DMS79 treated with DMSO at 0.1 percent for 48 hours (cell line): ENCODE data around the gene HAGHL.

Experiments
- DNase-seq: peaks from one replicate; lab custom pipeline; 2025; lab: John Stamatoyannopoulos, UW

Gene HAGHL

DNA sequence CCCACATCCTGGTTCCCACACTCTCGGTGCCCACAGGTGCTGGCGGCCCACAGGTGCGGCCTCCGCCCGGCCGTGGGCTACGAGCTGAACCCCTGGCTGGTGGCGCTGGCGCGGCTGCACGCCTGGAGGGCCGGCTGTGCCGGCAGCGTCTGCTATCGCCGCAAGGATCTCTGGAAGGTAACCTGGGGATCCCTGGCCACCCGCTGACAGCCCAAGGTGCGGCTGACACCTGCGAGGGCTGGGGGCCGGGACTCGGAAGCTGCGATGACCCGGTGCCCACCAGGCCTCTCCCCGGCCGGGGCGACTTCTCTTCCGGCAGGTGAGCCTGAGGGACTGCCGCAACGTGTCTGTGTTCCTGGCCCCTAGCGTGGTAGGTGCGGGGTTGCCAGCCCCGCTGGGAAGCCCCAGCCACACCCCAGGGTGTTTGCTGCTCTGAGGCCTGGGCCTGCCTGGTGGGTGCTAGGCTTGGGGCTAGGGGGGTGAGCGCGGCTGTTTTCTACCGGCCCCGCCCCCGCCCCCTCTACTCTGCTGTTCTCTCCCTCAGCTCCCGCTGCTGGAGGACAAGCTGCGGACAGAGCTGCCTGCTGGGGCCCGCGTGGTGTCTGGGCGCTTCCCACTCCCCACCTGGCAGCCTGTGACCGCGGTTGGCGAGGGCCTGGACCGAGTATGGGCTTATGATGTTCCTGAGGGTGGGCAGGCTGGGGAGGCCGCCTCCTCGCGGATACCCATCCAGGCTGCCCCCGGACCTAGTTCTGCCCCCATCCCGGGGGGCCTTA, 5.0 kb upstream of the HAGHL start:
- no peak for DNase-seq

DNA sequence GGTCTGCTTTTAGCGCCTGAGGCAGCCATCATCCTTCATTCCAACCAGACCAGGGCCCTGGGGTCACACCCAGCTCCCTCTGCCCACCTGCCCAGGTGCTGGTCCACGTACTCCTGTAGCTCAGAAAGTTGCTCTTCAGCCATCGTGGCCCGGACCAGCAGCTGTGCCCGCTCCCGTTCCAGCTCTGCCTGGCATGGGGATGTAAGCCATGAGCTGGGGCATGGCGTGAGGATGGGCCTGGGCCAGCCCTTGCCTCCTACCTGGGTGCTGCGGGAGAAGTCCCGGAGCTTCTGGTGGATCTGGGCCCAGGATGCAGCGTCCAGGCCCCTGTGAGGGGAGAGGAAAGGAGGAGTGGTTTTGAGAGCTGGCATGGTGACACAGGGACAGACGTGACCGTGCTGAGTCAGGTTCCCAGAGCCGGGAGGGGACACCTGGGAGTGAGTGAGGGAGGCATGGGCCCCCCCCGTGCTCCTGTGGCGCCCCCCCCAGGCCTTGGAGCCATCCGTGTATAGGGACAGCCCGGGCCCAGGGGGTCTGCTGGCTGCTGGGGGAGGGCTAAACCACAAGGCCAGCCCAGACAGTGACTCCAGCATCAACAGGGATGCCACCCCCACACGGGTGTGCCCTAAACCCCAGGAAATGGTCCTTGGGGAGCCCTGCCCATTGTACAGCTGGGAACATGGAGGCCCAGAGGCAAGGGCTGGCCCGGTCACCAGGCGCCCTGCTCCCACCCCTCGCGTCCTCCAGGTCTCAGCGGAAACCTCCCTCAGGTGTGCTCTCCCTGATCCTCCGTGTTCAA, 3.9 kb upstream of the HAGHL start:
- DNase-seq: no peak

DNA sequence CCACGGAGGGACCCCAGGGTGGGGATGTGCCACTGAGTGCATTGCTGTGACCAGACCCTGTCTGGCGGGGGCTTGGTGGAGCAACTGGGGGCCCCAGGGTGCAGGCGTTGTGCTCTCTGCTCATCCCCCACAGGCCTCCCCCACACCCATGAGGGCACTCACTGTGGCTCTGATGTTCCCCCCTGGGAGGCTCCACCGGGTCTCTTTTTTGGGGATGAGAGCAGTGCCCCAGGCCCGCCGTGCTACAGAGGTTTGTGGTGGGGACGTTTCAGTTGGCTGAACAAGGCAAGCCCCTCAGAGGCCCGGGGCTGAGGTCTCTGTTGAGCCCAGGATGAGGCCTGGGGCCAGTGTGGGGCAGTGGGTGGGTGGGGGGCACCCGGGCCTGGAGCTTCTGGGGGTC, 3.2 kb upstream of the HAGHL start:
- no peak for DNase-seq

DNA sequence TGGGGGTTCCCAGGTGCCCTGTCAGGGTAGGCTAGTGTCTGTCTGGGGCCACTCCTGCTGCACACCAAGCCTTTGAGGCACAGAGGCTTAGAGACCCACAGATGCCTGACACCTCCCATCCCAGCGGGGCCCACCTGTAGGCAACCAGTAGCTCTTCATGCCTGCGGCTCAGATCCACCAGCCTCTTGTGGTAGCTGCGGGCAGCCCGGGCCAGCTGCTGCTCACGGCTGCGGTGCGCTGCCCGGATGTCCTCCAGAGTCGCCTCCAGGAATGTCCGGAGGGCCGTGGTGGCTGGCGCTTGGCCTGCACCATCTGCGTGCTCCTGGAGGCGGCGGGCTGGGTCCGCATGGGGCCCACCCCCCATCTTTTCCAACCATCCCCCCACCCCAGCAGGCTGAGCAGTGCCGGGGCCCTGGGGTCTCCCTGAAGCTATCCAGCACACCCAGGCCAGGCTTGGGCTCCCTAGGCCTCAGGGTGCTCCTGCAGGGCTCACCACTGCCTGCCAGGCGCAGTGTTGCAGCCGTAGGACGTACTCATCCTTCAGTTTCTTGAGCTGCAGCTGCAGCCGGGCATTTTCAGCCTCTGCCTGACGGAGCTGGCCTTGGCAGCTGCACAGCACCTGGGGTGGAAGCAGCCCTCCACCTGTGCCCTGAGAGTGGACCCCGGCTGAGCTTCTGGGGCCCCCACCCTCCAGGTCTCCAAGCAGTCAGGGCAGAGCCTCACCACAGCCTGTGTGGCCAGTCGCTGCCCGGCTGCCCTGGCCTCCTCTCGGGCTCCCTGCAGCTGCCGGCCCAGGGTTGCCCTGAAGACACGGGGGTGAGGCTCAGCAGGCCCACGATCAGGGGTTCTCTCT, 2.5 kb upstream of the HAGHL start:
- no peak for DNase-seq

DNA sequence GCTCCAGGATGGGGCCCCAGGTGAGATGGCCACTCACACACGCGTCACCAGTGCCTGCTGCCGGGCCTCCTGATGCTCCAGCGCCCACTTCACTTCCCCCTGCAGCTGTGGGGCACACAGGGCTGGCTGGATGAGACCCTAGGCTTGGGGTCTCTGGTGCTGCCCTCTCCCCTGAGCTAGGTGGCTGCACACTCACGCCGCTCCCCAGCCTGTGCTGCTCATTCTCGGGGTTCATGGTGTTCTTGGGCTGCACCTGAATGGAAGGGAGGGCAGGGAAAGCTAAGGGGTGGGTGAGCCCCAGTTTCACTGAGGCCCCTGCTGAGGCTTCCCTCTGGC, 1.9 kb upstream of the HAGHL start:
- no peak for DNase-seq

DNA sequence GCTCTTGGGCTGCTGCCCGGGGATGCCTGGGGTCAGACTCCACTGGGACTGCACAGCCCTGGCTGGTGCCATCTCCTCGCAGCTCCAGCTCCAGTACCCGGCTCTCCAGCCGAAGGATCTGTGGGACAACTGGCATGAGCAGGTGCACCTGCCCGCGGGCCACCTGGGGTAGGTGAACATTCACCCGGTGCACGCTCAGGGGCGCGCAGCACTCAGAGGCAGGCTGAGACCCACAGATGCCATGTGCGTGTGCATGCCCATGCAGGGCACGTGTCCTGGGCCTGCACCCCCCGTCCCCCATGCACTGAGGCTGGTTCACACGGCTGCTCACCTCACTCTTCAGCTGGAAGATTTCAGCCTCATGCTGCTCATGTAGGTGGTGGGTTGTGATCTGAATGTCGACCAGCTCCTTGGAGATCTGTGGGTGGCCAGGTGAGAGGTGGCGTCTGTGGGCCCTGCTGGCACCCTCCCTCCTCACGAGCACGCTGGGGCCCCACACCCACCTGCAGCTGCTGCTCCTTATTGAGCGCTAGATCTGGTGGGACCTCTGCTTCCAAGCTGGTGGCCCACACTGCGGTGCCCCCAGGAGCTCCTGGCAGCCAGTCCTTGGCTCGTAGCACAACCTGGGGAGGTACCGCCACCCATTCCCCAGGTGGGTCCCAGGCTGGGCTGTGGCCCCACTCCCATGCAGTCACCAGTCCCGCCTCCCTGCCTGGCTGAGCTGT, 1.3 kb upstream of the HAGHL start:
- no peak for DNase-seq

DNA sequence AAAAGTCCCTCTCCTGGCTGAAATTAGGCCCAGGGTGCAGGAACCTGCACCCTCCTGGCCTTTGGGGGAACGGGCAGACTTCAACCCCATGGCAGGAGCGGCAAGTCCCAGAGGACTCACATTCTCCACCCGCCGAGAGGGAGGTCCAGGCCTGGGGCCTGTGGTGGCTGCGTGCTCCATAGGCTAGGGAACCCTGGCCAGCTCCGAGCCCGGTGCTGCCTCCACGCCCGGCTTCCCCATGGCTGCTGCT, 793 bp upstream of the HAGHL start:
- no peak for DNase-seq

DNA sequence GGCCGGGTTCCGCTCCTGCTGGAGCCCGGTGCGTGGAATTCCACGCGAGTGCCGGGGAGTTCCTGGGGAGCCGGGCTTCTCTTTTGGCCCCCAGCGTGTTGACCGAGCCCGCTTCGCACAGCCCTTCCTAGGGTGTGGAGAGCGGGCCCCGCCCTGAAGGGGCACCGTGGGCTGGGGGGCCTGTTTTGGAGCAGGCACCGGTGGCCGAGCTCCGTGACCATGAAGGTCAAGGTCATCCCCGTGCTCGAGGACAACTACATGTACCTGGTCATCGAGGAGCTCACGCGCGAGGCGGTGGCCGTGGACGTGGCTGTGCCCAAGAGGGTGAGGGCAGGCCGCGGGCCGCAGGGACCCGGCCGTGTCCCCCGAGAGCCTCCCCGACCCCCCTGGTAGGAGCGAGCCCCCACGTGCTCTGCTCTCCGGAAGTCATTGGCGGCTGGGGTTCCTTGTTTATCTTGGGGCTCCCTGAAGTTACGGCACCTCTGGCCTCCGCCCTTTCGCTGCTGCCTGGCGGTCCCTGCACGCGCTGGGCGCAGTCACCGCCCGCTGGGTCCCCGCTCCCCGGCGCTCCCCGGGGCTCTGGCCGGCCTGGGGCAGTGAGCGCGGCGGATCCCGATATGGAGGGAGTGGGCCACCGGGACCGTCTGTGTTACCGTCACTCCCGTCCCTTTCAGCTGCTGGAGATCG, 528 bp downstream of the HAGHL start:
- DNase-seq: no peak

DNA sequence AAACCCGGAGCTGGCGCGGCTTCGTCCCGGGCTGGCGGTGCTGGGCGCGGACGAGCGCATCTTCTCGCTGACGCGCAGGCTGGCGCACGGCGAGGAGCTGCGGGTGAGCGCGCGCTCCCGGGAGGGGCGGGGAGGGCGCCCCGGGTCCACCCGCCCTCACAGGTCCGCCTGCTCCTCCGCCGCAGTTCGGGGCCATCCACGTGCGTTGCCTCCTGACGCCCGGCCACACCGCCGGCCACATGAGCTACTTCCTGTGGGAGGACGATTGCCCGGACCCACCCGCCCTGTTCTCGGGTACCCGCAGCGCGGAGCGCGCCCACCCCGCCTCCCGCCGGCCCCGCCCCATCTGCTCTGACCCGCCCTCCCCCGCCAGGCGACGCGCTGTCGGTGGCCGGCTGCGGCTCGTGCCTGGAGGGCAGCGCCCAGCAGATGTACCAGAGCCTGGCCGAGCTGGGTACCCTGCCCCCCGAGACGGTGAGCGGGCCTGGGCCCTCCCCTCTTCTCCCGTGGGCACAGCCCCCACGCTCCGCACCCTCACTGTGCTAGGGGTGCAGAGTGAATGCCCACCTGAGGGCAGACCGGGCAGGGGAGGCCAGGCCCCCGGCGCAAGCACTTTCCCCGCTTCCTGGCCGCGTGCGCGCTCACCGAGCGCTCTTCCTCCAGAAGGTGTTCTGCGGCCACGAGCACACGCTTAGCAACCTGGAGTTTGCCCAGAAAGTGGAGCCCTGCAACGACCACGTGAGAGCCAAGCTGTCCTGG, 1.4 kb downstream of the HAGHL start:
- DNase-seq: peak; percentile 32

DNA sequence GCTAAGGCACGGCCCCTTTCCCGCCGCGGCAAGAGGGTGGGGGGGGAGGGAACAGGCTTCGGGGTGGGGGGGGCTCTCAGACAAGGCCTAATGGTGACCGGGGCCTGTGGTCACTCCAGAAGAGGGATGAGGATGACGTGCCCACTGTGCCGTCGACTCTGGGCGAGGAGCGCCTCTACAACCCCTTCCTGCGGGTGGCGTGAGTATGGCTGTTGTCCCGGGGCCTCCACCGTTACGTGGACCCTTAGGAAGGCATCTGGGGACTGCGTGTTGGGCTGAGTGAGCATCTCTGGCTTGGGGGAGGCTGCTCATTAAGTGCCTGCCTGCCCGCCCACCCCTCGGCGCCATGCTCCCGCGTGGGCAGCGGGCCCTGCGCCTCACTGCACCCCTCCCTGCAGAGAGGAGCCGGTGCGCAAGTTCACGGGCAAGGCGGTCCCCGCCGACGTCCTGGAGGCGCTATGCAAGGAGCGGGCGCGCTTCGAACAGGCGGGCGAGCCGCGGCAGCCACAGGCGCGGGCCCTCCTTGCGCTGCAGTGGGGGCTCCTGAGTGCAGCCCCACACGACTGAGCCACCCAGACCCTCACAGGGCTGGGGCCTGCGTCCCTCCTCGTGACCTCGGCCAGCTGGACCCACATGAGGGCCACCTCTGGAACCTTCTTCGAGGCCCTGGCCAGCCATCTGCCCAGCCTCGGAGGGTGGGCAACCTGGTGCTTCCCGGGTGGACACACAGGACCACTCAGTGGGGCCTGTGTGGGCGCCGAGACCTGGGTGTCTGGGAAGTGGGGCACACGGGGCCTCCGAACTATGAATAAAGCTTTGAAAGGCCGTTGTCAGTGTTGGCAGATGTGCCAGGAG, 2.2 kb downstream of the HAGHL start:
- DNase-seq: no peak

DNA sequence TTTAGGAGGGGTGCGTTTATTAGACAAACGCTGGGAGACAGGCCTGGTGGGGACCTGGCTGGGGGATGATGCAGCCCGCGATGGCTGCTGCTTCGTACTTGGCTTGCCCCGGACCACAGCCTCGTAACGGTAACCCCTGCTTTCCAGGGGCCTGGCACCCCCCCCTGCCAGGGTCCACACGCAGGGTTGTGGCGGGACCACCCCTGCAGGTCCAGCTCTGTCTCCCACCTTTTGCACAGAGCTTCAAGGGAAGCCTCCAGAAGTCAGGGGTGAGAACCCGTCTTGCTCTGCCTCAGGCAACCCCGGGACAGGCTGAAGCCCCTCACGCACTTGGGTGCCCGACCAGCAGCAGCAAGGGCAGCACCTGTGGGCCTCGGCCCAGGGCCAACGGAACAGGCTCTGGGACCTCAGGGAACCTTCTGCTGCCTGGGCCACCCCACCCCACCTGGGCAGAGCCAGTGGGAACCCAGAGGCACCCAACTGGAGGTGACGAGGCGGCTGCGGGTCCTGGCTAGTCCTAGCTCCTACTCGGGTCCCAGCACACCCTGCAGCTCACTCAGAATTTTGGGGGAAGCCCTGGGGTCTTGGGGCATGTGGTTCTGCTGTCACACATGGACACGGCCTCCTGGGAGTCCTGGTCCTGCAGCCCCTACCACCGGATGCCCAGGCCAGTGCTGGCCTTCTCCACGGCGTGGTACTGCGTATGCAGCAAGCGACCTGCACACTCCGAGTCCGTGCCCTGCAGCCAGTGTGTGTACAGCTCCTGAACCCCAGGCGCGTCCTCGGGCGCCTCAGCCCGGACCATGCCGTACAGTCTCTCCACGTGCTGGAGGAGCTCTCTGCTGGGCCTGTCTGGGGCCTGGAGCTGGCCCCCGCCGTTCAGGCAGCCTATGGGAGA, 3.1 kb downstream of the HAGHL start:
- DNase-seq: no peak

DNA sequence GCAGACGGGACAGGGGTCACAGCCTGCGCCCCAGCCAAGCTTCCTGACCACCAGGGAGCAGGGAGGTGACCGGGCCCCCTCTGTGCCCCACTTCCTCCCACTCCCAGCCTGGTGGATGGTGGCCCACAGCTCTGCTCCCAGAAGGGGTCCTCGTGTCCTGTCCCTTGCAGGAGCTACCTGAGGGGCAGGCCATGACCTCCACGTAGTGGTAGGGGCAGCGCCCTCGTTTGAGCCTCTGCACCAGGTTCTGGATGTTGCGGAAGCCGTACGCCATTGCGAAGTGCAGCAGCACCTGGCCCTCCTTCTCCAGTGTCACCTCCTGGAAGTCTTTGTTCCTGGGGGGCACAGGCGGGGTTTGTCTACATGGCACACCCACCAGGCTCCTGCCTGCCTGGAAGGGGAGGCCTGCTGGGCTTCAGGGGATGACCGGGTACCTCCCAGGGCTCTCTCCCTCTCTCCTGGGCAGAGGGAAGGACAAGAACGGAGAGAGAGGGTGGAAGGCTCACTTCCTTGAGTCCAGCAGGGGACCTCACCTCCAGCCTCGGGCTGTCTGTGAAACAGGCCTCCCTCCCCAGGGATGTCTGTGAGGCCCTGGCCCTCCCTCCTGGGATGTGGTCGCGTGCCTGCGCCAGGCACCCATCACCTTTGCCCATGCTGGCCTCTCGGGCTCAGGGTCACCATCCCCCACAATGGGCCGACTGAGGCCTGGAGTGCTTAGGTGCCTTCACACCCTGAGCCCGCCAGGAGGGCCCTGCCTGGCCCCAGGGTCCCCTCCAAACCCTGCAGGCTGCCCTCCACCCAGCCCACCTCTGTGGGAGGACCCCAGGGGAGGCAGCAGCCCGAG, 4.0 kb downstream of the HAGHL start:
- no peak for DNase-seq

DNA sequence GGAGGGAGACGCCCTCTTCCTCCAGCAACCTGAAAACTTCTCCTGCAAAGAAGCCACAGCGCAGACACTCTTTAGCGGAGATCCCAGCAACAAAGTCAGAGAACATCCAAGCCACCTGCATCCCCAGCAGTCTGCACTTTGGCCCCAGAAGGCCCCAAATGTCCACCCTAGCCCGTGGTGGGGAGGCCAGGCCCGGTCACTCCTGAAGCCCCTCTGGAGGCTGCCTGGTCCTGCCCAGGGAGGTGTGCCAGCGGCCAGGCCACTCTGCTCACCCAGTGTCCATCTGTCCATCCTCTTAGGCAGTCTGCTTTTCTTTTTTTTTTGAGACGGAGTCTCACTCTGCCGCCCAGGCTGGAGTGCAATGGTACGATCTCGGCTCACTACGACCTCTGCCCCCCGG, 5.4 kb downstream of the HAGHL start:
- DNase-seq: no peak

DNA sequence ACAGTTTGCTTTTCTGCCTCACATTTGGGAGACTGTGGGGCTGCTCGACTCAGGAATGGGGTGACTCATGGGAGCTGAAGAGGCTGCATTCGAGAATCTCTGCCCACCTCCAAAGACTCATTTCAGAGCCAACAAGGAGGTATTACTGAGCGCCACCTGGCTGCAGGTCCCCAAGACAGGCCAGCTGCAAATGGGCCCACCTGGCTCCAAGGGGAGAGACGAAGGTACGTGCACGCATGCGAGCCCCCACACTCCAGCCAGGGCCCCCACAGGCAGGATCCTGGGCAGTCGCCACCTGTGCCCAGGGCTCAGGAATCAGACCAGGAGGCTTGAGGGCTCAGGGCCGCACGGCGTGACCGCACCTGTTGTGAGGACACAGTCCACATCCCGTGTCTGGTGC, 6.0 kb downstream of the HAGHL start:
- DNase-seq: no peak

DNA sequence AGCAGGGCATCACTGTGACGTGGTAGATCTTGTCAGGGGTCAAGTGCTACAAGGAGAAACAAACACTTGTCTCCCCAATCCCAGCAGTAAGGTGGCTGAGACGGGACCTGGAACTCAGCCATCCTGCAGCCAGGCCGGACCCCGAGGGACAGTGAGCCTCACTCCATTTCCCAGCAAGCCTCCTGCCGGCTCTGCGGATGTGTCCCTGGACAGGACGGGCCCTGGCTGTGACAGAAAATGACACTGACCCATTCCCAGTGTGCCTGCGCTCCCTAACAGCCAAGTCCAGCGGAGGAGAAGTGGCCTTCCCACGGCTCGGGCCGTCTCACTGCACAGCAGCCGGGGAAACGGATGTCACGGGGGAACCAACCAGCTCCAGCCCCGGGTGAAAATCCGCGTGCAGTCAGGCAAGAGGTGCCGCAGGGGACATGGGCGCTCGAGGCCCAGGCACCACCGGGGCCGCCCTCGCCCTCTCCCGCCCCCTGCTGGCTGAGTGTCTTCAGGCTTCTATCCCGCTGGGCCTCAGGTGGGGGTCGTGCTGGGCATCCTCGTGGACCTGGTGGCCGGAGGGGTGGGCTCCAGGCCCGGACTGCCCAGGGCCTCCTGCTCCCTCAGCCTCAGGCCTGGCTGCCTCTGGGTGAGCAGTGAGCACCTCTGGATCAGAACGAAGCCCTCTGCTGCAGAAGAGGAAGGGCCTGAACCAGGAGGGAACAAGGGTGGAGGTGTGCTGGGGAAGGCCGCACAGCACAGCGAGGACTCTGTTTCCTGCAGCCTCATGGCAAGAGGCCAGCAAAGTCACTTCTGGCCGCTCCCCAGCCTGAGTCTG, 6.7 kb downstream of the HAGHL start:
- DNase-seq: no peak

DNA sequence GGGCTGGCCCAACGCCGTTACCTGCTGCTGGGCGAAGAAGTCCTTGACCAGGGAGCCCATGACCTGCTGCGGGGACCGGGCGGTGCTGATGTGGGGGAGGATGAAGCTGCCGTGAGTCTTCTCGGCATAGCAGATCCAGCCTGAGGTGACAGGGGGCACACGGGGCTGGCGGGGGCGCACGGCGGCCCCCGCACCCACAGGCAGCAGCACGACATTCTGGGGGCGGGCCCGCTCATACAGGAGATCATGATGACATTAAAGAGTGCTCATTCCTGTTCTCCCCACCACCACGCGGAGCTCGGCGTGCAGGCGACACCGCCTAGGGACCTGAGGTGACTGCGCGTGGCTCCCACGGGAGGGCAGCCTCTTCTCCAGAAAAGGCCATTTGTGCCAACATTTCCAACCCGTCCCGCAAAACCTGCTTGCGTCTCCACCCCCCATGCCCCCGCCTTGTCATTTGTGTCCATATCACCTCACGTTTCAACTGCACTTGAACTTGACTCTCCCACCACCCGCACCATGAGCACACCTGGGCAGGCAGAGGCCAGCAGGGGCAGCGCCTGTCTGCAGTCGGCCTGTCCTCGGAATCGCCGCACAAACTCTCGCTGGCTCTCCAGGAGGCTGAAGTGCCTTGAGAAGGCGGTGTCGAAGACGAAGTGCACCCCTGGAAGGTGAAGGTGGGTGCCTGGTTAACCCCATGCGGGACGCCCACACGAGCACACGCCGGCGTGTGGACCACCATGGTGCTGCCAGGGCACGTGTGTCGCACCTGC, 7.5 kb downstream of the HAGHL start:
- DNase-seq: no peak
